NCI-H187 treated with DMSO at 0.1 percent for 48 hours (cell line): ENCODE measurements around the gene ICA1.
"Not testable (repeated sequence)": the region's sequence is repeated elsewhere in the genome, so short reads cannot be mapped to it uniquely, and the experiment has no call there.

Experiments
- DNase-seq: peaks from one replicate; lab custom pipeline; 2025; lab: John Stamatoyannopoulos, UW

ICA1 gene

GRCh38 chr7:8260871-8261694 lies 884 bp downstream of the ICA1 start:
- DNase-seq, result no peak

GRCh38 chr7:8259586-8260222 lies 2.3 kb downstream of the ICA1 start:
- no peak for DNase-seq

DNA sequence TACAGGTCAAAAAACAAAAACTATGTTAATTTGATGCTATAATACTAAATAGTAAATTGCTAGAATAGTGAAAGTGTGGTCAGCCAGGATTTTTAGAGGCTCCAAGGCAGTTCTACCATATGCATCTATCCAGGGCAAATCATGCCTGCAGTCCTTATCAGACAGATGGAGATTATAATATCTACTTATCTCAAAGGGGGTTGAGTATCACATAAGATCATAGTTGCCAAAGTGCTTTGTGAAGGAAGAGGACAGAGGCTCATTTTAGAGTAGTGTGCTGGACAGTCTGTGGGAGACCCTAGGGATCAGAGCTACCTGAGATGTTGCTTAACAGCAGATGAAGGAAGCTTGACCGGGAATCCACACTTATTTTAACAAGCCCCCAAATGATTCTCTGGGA lies 3.2 kb downstream of the ICA1 start:
- no peak for DNase-seq

GRCh38 chr7:8258166-8258565 lies 3.8 kb downstream of the ICA1 start:
- no peak for DNase-seq

- DNase-seq, result no peak
Observed at GRCh38 chr7:8255680-8256655, 6.0 kb downstream of the ICA1 start.

DNA sequence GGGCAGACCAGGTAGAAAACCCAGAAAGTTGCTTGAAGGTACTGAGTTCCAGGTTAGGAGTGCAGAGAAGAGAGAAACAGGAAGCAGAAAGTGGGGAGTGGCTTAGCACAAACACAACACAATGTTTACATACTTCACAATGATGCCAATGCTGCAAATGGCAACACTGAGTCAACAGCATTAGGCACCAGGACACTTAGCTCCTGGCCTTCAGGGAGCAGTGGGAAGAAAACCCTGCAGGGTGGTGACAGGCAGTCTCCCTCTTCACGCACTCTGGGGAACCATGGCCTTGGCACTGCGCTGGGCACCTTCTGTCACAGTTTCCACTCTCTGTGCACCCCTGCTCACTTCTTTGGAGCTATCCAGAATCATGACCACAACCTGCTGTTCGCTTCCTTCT lies 7.3 kb downstream of the ICA1 start:
- DNase-seq, result no peak

DNA sequence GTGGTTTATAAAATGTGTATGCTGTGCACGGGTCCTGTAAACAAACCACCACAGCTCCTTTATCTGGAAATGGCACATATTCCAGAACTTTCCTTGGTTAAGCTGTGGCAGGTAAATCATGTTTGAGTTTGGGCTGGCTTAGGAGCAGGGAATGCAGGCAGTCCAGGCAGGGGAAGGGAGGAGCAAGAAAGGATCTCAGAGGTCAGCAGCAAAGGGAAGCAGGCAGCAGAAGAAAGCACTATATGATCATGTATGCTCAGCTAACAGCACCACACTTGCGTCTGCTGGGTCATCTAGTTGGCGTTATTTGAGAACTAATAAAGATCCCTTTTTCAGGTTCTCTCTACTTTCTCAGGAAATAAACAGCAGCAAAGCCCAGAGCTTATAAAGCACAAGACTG lies 7.8 kb downstream of the ICA1 start:
- DNase-seq, result no peak

- DNase-seq, result no peak
Observed at GRCh38 chr7:8251195-8251594, 10.8 kb downstream of the ICA1 start.

DNA sequence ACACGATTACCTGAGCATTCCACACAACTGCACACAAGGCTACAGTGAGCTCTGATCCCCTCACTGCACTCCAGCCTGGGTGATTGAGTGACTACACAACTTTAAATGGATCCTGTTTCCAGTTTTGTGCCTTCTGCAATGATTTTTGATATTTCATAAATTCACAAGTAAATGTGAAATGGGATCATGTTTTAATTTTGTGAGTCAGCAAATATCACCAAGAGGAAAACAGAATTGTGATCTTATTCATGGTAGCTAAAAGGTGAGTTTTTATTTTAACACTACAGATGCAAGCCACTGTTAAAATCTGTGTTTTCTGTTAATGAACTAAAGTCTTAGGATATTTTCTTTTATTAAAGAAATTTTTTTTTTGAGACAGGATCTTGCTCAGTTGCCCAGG lies 11.4 kb downstream of the ICA1 start:
- DNase-seq, result no peak

GRCh38 chr7:8249121-8249520 lies 12.8 kb downstream of the ICA1 start:
- no peak for DNase-seq

DNA sequence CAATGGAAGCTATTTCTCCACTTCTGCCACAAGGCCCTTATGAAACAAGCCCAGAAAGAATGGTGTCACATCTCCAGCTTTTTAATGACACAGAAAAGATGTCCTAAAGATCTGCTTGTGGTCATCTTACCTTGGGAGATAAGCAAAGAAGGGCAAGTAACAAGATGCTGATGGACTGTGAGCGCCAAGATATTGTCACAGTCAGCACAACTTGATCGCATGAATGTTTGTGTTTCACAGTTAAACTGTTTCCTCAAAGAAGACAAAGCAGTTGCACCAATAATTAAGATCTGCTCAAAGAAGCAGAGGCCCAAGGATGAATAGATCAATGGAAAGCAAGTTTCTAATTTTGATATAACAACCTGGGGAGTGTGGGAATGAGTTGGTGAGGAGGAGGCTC lies 15.9 kb downstream of the ICA1 start:
- DNase-seq, result no peak

- not testable (repeated sequence) for DNase-seq
Observed at GRCh38 chr7:8245032-8245431, 16.9 kb downstream of the ICA1 start.

DNA sequence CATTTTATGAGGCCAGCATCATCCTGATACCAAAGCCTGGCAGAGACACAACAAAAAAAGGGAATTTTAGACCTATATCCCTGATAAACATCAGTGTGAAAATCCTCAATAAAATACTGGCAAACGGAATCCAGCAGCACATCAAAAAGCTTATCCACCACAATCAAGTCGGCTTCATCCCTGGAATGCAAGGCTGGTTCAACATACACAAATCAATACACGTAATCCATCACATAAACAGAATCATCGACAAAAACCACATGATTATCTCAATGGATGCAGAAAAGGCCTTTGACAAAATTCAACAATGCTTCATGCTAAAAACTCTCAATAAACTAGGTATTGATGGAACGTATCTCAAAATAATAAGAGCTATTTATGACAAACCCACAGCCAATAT lies 18.9 kb downstream of the ICA1 start:
- DNase-seq, result not testable (repeated sequence)

DNA sequence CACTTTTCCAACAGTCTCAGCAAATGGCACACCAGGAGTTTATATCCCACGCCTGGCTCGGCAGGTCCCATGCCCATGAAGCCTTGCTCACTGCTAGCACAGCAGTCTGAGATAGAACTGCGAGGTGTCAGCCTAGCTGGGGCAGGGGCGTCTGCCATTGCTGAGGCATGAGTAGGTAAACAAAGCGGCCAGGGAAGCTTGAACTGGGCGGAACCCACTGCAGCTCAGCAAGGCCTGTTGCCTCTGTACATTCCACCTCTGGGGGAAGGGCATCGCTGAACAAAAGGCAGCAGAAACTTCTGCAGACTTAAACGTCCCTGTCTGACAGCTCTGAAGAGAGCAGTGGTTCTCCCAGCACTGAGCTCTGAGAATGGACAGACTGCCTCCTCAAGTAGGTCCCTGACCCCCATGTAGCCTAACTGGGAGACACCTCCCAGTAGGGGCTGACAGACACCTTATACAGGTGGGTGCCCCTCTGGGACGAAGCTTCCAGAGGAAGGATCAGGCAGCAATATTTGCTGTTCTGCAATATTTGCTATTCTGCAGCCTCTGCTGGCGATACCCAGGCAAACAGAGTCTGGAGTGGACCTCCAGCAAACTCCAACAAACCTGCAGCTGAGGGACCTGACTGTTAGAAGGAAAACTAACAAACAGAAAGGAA lies 22.1 kb downstream of the ICA1 start:
- DNase-seq, result not testable (repeated sequence)

- no peak for DNase-seq
Observed at GRCh38 chr7:8236780-8237407, 25.1 kb downstream of the ICA1 start.

GRCh38 chr7:8232999-8233847 lies 28.7 kb downstream of the ICA1 start:
- no peak for DNase-seq

DNA sequence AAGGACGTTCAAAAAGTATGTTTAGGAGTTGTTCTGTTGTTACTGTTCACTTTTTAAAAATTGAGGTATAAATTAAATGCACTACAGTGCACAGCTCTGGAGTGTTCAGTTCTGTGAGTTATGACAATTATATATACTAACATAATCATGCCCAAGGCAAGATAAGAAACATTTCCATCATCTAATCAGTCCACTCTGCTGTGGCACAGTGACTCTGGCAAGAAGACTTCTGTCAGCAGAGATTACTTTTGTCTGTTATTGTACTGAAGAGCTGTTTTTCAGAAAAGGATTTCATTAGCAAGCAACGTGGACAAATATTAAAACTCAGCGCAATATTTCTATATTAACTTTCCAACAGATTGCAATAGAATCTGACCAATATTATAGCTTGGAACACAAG lies 32.0 kb downstream of the ICA1 start:
- no peak for DNase-seq

GRCh38 chr7:8228766-8229674 lies 32.9 kb downstream of the ICA1 start:
- DNase-seq, result no peak

- no peak for DNase-seq
Observed at GRCh38 chr7:8228068-8228467, 33.9 kb downstream of the ICA1 start.
